ENCODE data around the gene TIAM1.

DNA sequence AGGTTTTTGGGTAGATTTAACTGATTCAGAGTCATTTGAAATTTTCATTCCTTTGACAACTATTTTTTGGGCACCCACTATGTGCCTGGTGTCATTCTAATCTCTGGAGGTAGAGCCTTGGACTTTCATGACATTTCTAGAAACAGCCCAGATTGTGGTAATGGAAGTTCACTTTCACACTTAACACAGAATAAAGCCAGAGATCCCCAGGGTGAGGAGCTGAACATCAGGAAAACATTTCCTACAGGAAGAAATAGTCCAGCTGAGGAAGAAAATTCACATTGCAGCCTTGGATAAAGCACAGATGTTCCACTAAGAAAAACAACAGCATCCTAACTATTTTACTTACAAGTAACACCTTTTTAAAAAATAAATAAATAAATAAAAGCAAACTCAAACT is 203.4 kb downstream of the TIAM1 start:
- no peak for TF ChIP-seq MYBL2 (CRISPR knock-in tag; IDR thresholded peaks at IDR 0.05)
- TF ChIP-seq, protein P1, sequence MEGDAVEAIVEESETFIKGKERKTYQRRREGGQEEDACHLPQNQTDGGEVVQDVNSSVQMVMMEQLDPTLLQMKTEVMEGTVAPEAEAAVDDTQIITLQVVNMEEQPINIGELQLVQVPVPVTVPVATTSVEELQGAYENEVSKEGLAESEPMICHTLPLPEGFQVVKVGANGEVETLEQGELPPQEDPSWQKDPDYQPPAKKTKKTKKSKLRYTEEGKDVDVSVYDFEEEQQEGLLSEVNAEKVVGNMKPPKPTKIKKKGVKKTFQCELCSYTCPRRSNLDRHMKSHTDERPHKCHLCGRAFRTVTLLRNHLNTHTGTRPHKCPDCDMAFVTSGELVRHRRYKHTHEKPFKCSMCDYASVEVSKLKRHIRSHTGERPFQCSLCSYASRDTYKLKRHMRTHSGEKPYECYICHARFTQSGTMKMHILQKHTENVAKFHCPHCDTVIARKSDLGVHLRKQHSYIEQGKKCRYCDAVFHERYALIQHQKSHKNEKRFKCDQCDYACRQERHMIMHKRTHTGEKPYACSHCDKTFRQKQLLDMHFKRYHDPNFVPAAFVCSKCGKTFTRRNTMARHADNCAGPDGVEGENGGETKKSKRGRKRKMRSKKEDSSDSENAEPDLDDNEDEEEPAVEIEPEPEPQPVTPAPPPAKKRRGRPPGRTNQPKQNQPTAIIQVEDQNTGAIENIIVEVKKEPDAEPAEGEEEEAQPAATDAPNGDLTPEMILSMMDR (IDR thresholded peaks at IDR 0.05) = no peak
- TF ChIP-seq NR3C1 (CRISPR knock-in tag; conservative IDR thresholded peaks at IDR 0.05; ENCODE audit: low read depth) = no peak
- TF ChIP-seq, protein P2, sequence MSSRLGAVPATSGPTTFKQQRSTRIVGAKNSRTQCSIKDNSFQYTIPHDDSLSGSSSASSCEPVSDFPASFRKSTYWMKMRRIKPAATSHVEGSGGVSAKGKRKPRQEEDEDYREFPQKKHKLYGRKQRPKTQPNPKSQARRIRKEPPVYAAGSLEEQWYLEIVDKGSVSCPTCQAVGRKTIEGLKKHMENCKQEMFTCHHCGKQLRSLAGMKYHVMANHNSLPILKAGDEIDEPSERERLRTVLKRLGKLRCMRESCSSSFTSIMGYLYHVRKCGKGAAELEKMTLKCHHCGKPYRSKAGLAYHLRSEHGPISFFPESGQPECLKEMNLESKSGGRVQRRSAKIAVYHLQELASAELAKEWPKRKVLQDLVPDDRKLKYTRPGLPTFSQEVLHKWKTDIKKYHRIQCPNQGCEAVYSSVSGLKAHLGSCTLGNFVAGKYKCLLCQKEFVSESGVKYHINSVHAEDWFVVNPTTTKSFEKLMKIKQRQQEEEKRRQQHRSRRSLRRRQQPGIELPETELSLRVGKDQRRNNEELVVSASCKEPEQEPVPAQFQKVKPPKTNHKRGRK (CRISPR knock-in tag; IDR thresholded peaks at IDR 0.05; ENCODE audit: borderline replicate concordance) = no peak
- TF ChIP-seq, protein P3, sequence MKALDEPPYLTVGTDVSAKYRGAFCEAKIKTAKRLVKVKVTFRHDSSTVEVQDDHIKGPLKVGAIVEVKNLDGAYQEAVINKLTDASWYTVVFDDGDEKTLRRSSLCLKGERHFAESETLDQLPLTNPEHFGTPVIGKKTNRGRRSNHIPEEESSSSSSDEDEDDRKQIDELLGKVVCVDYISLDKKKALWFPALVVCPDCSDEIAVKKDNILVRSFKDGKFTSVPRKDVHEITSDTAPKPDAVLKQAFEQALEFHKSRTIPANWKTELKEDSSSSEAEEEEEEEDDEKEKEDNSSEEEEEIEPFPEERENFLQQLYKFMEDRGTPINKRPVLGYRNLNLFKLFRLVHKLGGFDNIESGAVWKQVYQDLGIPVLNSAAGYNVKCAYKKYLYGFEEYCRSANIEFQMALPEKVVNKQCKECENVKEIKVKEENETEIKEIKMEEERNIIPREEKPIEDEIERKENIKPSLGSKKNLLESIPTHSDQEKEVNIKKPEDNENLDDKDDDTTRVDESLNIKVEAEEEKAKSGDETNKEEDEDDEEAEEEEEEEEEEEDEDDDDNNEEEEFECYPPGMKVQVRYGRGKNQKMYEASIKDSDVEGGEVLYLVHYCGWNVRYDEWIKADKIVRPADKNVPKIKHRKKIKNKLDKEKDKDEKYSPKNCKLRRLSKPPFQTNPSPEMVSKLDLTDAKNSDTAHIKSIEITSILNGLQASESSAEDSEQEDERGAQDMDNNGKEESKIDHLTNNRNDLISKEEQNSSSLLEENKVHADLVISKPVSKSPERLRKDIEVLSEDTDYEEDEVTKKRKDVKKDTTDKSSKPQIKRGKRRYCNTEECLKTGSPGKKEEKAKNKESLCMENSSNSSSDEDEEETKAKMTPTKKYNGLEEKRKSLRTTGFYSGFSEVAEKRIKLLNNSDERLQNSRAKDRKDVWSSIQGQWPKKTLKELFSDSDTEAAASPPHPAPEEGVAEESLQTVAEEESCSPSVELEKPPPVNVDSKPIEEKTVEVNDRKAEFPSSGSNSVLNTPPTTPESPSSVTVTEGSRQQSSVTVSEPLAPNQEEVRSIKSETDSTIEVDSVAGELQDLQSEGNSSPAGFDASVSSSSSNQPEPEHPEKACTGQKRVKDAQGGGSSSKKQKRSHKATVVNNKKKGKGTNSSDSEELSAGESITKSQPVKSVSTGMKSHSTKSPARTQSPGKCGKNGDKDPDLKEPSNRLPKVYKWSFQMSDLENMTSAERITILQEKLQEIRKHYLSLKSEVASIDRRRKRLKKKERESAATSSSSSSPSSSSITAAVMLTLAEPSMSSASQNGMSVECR (CRISPR knock-in tag; IDR thresholded peaks at IDR 0.05; ENCODE audit: borderline replicate concordance) = no peak
- TF ChIP-seq ELF4 (CRISPR knock-in tag; IDR thresholded peaks at IDR 0.05; ENCODE audit: low read depth) = no peak
- TF ChIP-seq, protein P4, sequence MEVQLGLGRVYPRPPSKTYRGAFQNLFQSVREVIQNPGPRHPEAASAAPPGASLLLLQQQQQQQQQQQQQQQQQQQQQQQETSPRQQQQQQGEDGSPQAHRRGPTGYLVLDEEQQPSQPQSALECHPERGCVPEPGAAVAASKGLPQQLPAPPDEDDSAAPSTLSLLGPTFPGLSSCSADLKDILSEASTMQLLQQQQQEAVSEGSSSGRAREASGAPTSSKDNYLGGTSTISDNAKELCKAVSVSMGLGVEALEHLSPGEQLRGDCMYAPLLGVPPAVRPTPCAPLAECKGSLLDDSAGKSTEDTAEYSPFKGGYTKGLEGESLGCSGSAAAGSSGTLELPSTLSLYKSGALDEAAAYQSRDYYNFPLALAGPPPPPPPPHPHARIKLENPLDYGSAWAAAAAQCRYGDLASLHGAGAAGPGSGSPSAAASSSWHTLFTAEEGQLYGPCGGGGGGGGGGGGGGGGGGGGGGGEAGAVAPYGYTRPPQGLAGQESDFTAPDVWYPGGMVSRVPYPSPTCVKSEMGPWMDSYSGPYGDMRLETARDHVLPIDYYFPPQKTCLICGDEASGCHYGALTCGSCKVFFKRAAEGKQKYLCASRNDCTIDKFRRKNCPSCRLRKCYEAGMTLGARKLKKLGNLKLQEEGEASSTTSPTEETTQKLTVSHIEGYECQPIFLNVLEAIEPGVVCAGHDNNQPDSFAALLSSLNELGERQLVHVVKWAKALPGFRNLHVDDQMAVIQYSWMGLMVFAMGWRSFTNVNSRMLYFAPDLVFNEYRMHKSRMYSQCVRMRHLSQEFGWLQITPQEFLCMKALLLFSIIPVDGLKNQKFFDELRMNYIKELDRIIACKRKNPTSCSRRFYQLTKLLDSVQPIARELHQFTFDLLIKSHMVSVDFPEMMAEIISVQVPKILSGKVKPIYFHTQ (CRISPR knock-in tag; IDR thresholded peaks at IDR 0.05) = no peak
- TF ChIP-seq ESRRA (CRISPR knock-in tag; IDR thresholded peaks at IDR 0.05; ENCODE audit: borderline replicate concordance) = no peak
- TF ChIP-seq, protein P5, sequence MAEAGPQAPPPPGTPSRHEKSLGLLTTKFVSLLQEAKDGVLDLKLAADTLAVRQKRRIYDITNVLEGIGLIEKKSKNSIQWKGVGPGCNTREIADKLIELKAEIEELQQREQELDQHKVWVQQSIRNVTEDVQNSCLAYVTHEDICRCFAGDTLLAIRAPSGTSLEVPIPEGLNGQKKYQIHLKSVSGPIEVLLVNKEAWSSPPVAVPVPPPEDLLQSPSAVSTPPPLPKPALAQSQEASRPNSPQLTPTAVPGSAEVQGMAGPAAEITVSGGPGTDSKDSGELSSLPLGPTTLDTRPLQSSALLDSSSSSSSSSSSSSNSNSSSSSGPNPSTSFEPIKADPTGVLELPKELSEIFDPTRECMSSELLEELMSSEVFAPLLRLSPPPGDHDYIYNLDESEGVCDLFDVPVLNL (CRISPR knock-in tag; IDR thresholded peaks at IDR 0.05; ENCODE audit: borderline replicate concordance, low read depth) = no peak

All from WTC11 (cell line).